GM19468 (cell line): ENCODE measurements around the gene RNF14.
A peak's percentile ranks its signal among the peaks of the same experiment; 100 is the strongest.

ENCODE experiments used
- ATAC-seq: cut with Tn5 transposase; IDR thresholded peaks from one replicate; pipeline ENCODE4 v1.9.1; 2021; ENCODE audit warnings: mild to moderate bottlenecking, moderate library complexity, moderate number of reproducible peaks; ENCODE audit not compliant: unreplicated experiment; ENCODE audit errors: extremely low read depth

The RNF14 gene

DNA sequence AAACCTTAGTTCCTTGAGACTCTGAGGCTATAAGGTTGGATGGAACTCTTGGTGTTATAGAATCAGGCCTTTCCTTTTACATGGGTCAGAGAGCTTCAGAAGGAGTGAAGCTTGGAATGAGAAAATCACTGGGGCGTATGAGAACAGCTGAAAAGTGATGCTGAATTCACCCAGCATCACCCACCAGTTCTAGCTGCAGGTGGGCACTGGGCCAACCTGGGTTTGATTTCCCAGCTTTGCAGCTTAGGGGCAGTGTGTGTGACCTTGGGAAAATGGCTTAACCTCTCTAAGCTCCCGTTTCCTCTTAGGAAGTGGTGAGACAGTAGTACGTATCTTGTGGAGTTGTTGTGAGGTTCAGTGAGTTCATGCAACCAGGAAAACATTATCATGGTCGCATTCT, 21.6 kb upstream of the RNF14 start:
- no peak for ATAC-seq

DNA sequence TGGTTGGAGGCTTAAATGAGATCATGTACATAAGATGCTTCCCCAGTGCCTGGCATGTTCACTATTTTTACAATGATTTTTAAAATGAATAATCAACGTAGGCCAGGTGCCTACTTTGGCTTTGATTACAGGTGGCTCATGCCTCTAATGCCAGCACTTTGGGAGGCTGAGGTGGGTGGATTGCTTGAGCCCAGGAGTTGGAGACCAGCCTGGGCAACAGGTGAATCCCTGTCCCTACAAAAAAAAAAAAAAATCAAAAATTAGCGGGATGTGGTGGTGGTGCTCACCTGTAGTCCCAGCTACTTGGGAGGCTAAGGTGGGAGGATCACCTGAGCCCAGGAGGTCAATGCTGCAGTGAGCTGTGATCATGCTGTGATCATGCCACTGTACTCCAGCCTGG, 20.1 kb upstream of the RNF14 start:
- no peak for ATAC-seq

DNA sequence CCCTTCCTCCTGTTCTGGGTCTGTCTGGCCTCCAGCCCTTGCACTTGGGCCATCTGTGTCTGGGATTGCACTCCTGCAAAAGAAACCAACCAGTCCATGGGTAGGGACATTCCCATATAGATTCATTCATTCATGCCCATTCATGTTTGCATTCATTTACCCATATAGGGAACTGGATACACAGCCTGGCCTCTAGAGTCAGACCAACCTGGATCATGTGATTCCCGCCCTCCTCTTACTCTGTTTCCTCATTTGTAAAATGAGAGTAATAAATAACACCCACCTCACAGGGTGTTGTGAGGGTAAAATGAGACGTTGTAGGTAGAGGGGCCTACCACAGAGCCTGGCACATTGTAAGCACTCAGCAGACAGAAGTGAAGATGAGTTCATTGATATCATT, 19.4 kb upstream of the RNF14 start:
- ATAC-seq, result no peak

DNA sequence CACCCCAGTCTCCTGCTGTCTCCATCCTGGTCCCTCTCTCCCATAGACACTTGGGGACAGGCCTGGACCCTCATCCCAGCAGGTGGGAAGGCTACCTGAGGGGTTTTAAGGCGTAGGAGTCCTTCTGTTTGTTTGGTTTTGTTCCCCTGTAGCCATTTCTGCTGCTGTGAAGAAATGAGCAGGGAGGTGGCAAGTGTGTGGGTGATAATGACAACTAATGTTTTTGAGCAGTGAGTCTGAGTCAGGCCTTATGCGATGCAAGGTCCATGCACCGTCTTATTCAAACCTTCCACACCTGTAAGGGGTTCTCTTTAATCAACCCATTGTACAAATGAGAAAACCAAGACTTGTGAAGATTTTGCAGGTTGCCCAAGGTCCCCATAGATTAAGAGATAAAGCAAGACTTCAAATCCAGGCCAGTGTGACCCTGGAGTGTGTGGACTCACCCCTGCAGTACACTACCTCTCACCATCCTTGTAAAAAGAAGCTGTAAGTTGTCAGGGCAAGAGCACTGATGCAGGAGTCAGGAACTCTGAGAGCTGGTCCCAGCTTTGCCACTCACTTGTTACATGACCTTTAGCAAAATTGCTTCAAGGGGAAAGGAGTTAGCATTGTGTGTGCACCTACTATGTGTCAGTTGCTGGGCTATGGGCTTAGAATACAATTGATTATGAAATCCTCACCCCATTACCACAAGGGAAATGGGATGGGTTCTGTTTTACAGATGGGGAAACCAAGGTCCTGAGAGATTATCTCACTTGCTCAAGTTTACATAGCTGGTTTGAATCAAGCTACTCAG, 18.5 kb upstream of the RNF14 start:
- no peak for ATAC-seq

DNA sequence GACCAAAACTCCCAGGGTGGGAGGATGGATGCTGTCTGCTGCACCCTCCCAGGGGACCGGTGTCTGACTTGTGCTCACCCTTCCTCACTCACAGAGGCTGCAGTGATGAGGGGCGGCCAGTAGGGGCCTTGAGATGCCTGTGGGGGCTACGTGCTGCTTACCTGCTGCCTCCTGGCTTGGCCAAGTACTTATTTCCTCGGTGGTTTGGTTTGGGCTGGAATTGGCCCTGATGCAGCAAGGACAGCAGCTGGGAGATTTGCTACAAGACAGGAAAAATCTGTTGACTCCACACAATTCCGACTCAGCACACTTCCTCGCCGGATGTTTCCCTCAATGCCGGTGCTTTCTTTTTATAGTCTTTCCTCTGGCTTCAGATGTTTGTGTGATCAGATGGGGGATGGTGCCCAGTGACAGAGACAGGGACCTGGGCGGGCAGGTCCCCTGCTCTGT, 17.5 kb upstream of the RNF14 start:
- ATAC-seq, result no peak

DNA sequence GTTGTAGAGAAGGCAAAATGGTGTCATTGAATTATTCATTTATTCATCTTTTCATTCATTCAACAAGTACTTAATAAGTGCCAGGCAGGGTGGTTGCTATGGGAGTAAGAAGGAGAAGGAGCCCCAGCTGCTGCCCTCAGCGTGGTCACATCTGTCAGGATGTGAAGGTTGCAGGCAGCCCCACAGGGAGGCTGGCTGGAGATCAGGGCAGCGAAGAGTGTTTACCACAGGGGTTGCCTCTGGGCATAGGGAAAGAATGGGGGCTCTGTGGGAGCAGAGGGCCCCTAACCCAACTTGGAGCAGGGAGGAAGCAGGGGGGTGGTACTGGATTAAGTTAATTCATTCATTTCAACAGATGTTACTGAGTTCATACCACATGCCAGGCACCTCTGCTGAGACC, 16.9 kb upstream of the RNF14 start:
- no peak for ATAC-seq

DNA sequence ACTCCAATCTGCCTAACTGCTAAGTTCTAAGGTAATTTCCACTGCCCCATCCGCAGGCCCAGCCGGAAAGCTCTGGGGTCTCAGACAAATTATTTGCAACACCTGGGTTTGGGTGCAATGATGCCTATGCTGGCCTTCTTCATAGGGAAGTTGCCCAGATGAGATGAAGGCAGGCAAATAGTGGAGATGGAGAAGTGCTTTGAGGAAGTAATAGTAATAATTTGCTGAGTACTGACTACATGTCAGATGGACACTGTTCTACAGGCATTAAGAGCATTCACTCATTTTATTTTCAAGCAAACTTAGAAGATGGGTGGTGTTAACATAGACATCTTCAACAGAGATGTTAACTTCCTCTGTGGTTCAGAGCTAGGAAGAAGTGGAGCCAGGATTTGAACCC, 14.7 kb upstream of the RNF14 start:
- ATAC-seq, result no peak

DNA sequence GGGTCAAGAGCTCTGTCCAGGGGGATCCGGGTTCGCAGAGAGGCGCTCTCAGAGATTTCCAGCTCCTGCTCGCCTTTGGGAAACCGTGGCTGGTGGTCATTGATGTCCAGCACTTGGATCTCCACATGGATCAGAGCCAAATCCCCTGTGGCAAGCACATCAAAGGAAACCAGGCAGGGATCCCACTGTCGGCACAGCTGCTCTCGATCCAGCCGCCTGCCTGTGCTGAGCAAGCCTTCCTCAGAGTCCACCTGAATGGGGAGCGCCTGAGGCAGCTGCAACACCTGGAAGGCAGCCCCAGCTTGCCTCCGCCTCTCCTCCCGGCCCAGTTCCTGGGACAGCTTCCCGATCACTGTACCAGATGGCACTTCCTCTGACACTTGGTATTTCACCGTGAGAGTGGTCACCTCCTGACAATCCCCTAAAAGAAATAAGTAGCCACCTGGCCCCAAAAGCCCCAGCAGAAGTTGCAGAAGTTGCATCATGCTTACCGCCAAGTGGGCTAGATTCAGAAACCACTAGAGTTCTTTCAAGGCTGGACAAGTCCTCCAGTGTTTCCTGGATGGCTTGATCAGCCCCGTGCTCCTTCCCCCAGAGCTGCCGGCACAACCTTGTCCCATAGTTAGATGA, 11.4 kb upstream of the RNF14 start:
- no peak for ATAC-seq

DNA sequence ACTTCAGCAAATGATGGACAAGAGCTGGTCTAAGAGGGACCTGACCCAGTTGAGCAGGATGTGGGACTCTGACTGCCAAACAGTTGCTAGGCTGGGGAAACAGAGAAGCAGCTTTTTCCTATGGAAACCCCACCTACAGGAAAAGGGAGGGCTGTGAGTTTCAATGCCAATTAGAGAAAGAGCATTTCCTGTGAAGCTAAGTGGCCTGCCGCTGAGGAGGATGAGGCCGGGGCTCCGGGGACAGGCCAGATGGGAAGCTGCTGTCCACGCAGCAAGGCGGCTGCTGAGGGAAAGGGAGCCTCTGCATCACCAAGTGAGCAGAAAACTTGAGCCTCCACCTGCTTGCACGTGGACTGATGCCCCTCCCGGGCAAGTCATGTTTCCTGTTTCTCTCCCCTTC, 10.8 kb upstream of the RNF14 start, which contains the start of gene PCDH12:
PCDH12 (minus strand) TSS at position 90 of the 400 bp plus-strand sequence. CDS start 351 bp downstream, outside the sequence.
- ATAC-seq, result no peak

DNA sequence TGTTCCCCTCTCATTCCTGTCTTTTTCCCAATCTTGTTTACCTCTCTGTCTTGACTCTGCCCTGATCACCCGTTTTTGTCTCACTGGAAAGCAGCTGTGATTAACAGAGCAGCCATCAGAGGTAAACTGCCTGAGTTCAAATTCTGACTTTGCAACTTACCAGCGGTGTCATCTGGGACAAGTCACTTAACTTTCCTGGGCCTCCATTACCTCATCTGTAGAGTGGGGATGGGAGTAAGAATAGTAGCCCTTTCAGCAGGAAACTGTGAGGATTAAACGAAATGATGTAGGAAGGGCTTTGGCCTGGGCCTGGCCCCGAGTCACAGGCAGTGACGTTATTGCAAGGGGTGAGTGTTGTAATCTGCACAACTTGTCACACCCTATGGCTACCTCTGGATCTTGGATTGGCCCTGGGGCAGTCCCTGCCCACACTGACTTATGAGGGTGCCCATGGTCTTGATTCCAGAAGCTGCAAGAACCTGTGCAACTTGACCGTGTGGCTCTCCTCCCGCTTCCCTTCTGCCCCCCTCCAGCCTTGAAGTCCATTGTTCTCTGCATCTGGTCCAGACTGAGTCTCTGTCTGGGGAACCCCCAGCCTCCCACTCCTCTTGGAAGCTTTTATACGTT, 10.2 kb upstream of the RNF14 start:
- ATAC-seq, result no peak

DNA sequence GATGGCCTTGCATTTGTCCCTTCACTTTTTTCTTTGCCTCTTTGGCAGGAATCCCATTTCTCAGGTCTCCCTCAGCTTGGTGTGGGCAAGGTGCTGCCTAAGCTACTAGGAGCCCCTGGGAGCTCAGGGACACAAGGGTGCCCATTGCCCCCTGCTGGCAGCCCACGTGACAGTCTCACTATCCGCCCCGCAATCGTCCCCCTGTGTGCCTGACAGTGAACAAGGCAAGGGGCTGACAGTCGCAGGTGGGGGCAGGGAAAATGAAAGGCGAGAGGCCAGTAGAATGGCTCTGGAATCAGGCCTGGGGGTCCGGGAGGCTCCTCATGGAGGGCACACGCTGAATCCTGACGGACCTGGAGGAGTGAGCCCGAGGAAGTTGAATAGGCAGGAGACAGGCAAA, 8.9 kb upstream of the RNF14 start:
- no peak for ATAC-seq

DNA sequence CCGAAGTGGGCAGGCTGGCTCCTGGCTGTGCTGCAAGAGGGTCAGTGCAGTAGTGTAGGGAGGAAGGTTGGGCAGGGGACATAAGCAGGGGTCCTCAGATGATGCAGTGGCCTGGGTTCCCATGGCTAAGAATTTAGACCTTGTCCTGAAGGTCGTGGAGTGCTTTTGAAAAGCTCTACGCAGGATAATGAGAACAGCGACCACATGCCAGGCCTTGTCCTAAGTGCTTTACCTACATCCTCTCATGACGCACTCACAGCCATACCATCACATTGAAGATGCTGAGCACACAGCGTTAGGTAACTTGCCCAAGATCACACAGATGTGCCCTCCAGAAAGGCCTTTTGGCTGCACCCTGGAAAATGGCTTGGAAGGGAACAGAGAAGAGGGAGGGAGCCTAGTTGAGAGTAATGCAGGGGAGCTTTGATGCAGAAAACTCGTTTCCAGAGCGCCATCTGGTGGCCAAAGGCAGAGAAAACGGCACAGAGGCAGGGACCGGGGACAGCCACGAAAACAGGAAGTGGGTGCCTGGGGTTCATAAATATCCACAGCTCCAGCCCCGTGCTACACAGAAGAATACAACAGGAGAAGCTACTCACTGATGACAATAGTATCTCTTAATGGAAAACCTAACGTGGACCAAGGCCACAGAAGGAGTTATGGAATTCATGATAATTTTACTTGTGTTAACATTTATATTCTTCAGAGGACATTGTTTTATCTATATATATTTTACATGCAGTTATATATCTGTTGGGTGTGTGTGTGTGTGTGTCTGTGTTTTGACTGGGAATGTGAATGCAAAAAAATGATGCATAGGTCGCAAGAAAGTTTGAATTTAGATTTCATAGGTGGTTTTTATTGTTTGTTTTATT, 8.2 kb upstream of the RNF14 start:
- peak; percentile 77 for ATAC-seq

DNA sequence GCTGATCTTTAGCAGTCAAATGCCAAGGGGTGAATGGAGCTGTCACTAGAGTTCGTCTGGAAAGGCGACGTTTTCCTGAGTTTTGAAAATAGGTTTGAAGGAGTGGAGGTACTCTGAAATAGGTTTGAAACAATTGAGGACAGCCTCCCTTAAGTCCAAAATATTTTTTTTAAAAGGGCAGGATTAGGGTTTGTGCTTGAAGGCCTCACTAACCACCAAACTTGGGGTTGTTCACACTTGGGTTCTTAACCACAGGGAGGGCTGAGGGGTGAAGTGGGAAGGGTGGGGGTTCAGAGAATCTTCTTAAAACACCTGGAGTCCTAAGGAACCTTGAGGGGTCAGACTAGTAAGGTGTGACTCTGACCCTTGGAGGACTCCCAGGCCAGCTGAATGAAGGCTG, 7.4 kb upstream of the RNF14 start:
- ATAC-seq, result no peak

DNA sequence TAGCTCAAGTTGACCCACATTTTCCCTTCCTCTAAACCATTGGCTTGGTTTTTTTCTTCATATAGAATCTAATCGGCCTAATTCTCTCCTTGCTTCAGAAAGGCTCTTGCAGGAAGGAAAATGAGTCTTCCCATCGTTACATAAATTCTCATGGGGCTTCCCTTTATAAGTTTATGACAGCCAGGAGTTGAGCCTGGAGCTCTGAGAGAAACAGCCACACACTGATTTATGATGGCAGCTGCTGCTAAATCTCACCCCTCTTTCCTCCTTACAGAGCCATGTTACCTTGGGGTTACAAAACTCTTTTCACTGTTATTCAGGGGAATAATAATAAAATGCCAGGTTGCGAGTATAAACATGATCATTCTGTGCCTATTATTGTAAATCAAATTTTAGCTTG, 5.2 kb upstream of the RNF14 start:
- ATAC-seq, result no peak

DNA sequence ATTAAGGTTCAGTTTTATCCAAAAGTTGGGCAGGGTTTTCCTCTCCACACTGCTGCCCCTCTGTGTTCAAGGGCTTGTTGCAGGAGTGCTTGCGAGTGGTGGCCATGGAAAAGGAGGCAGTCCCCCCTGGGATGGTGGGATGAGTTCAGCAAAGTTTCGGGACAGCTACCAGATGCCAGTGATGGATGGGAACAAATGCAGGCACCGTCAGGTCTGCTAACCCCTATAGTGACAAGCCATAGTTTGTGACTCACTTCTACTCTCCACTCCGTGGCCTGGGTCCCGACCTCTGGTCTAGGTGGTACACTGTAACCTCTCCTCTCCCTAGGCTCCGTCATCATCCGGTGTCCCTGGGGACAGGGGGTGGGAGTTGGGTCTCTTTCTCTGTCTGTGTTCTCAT, 3.8 kb upstream of the RNF14 start:
- ATAC-seq, result no peak

DNA sequence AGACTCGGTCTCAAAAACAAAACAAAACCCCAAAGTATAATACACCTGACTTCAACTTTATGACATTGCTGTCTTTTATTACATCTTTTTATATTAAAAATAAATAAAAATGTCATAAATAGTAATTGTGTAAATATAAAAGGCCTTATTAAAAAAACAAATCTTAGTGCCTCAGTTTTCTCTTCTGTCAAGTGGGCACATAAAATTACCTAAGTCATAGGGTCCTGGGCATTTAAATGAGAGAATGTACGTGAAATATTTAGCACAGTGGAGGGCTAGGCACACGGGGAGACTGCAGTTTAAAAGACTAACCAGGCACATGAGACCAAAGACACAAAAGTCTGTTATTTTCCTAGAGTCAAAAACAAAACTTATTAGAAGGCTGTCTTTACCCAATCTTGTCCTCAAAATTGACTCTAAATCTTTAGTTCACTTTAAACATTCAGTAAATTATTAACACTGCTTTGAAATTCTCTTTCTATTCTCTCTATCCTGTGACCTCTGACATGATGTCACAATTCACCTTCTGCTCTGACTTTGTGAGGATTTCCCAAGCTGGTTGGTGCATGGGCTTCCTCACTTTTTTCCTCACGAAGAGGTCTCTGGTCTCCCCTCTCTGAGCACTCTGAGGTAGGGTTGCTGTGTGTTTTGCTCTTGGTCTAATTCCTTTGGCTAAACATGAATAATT, 2.5 kb upstream of the RNF14 start:
- ATAC-seq, result no peak

DNA sequence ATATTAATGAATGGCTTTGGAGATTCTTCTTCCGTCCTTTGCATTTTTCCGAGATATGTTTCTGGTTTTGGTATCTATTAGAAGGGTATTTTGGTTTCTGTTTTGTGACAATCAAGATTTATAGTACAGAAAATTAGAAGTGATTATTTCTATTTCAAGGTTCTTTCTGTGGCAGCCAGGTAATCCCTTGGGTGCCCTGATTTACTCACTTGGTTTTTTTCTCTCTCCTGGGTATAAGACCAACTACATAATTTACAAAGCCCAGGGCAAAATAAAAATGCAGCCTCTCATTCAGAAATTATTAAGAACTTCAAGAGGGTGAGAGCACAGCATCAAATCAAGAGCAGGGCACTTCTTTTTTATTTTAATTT, 2.0 kb upstream of the RNF14 start:
- ATAC-seq, result no peak

DNA sequence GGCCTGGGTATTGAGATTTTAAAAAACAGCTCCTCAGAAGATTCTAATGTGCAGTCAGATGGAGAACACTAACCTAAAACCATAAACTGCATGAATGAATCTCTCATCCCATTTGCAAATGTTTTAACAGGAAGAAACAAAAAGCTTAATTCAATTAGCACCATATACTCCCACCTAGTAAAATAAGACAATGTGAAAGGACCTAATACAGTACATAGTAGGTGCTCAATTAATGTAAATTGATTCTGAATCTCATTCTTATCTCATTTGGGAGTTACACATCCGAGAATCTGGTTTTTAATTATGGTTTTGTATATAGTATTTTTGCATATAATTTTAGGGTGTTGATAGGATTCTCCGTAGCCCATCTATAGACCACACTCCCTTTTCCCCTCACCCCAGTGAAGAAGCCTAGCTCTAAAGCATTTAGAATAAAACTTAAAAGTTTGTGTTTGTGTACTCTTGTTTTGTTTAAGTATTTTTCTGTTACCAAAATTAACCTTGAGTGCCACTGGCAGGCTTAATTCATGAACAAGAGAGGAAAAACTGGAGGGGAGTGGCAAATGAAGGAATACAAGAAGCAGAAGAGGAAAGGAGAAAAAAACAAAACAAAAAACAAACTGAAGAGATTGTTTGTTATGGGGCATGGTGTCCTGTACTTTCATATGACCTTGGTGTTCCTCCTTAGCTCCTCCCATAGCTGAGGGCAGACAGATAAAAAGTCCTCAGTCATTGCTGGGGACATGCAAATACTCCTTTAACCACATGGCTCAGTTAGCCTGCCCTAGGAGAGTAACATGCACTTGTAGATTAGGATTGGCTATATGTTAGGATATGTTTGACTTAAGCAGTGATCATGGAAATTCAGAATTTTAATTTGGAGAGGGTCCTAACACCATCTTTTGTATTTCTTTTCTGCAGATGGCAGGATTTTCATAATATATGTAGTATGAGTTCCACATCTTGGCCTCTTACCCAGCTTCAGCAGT, 1.2 kb downstream of the RNF14 start:
- peak; percentile 53 for ATAC-seq
